ENCODE results near the gene APRT. TPM values are rescaled to one million over a fixed set of nuclear protein-coding genes. Genes with fewer than 3 reads are reported as not detected.
A peak's percentile ranks its signal among the peaks of the same experiment; 100 is the strongest.

The APRT gene
- total and polyA plus RNA-seq, 2 of the 4 experiments (the other 2 are of a cell fraction): 40.5 to 157 TPM

DNA sequence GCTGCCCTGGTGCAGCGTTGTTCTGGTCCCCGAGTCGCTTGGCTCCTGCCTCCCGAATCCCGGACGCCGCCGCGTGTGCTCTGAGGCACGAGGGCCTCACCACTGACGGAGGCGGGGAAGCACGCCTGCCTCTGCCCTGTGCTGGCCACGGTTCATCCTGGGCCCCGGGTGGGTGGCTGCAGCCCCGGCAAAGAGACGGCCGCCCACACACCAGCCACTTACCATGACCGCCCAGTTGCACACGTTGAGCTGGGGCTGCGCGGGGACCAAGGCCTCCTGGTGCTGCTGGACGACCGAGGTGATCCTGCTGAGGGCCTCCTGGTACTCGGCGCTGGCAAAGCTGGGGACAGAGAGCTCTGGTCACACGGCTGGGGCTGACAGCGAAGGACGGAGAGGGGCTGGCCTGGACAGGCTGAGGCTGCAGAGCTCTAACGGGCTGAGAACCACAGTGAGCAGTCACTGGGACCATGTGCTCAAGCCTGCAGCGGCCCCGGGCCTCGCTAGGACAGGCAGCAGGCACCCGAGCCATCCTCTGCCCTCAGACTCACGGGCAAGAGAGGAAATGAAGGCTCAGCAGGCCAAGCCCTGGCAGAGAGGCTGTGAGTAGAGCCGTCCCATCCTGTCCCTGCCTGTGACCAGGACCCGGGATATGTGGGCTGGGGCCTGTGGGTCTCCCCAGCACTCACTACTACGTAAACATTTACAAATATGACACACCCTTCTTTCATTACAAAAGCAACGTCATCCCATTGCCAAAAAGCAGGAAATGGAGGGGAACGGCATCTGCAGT, 6.3 kb upstream of the APRT start:
- BruUV-seq (replicated peaks): no TSS peak
- no peaks in the 10 kb centered on the region for H3K27me3 ChIP-seq (ENCODE audit: control insufficient read depth, insufficient read depth, low read length)
- POLR2A ChIA-PET (ENCODE audit: unreplicated experiment): no interaction called here
- H3K9me1 ChIP-seq (ENCODE audit: insufficient read depth, low read length): peaks cover 5% of the 10 kb centered on the region
- peak overlapping the region; percentile 75 for H3K4ac ChIP-seq (ENCODE audit: low read depth, low read length)
- no peaks in the 10 kb centered on the region for H3K9me3 ChIP-seq (ENCODE audit: control insufficient read depth, insufficient read depth, low read length)
- peak overlapping the region; percentile 22 for H2BK5ac ChIP-seq (ENCODE audit: low read depth, low read length, poor library complexity, severe bottlenecking)
- CTCF ChIA-PET: no interaction called here
- H4K91ac ChIP-seq (ENCODE audit: insufficient read depth, low read depth, low read length): peak overlapping the region; percentile 71
- no peaks in the 10 kb centered on the region; a peak in 1 of 4 replicates for H3K79me1 ChIP-seq (ENCODE audit: low read depth in 1 of 2, low read length in 2 of 2)
- no peak overlapping the region; the same call in 1 of the 2 replicates for H3K18ac ChIP-seq (ENCODE audit: low read depth, low read length)
- in situ Hi-C loops (cut with MboI; ENCODE audit: low sequenced_read_pairs): no loop called here
- peak overlapping the region; percentile 42 for H3K4me2 ChIP-seq (ENCODE audit: low read depth, low read length)
- peak overlapping the region; percentile 88 for H2AK9ac ChIP-seq (replicated peaks; ENCODE audit: low read depth, low read length, poor library complexity)
- H3K4me3 ChIP-seq (ENCODE audit: insufficient read depth, low read depth, low read length): no peak overlapping the region
- H3K4me1 ChIP-seq (ENCODE audit: control insufficient read depth, insufficient read depth, low read length): peaks cover 12% of the 10 kb centered on the region
- H2AFZ ChIP-seq (replicated peaks; ENCODE audit: low read length, poor library complexity): peak overlapping the region; percentile 87
- H3K36me3 ChIP-seq (ENCODE audit: control insufficient read depth, insufficient read depth, low read length): peaks cover 11% of the 10 kb centered on the region; the same call in 1 of the 2 replicates
- H2AK5ac ChIP-seq (ENCODE audit: low read depth, low read length): peak overlapping the region; percentile 72
- peak overlapping the region; percentile 57 to 84; a peak in 3 of 4 replicates for H4K8ac ChIP-seq (ENCODE audit: low read depth in 2 of 2, low read length in 2 of 2)
- 45% methylated on average over 26 of the region's 40 CpGs; no CpG with 5 or more reads in 1 of the 2 experiments for WGBS, 2 experiments (ENCODE audit: extremely low coverage in 2 of 2, insufficient read length in 1 of 2)
- intact Hi-C loops (cut with micrococcal nuclease): loop anchor here (1.0 kb wide), 1 partner anchor 349 kb away; no protein-coding TSS in a partner anchor
- no peaks in the 10 kb centered on the region for H4K20me1 ChIP-seq (ENCODE audit: insufficient read depth, low read length)
- peak; percentile 70 for DNase-seq
- H3K56ac ChIP-seq (ENCODE audit: extremely low read depth, insufficient read depth, low read length): no peak overlapping the region
- ATAC-seq (ENCODE audit: low read depth): peak; percentile 68
- peak overlapping the region; percentile 21; the same call in 1 of the 2 replicates for H2BK120ac ChIP-seq (ENCODE audit: low read depth, low read length)
- peak overlapping the region; percentile 46 for H3K23ac ChIP-seq (ENCODE audit: low read depth, low read length)
- dilution Hi-C loops (cut with HindIII; ENCODE audit: low sequenced_read_pairs, unreplicated experiment): no loop called here
- H2BK20ac ChIP-seq (ENCODE audit: low read depth, low read length): peak overlapping the region; percentile 9; the same call in 1 of the 2 replicates
- peak overlapping the region; percentile 0; the same call in 1 of the 2 replicates for H4K5ac ChIP-seq (ENCODE audit: low read depth, low read length)
- peak overlapping the region; percentile 3; the same call in 1 of the 2 replicates for H3K9ac ChIP-seq (ENCODE audit: low read depth, low read length)
- TF ChIP-seq POLR2A (IDR thresholded peaks at IDR 0.05; ENCODE audit: low read depth, low read length) (peak; percentile 48; the same call in 1 of the 2 replicates), MAFK (IDR thresholded peaks at IDR 0.05; ENCODE audit: low read depth, low read length) (no peak), MXI1 (IDR thresholded peaks at IDR 0.05; ENCODE audit: borderline replicate concordance, low read depth, low read length) (0 out of 2 replicates have a peak, but pooled peaks have one; percentile 18), NFE2L2 (IDR thresholded peaks at IDR 0.05; ENCODE audit: low read depth, low read length) (no peak), CEBPB (IDR thresholded peaks at IDR 0.05; ENCODE audit: low read depth, low read length) (no peak), MAZ (IDR thresholded peaks at IDR 0.05; ENCODE audit: borderline replicate concordance, low read depth, low read length) (peak; percentile 32; the same call in 1 of the 2 replicates), RCOR1 (IDR thresholded peaks at IDR 0.05; ENCODE audit: insufficient replicate concordance, low read length) (no peak), RFX5 (IDR thresholded peaks at IDR 0.05; ENCODE audit: low read depth, low read length) (no peak)
- peak overlapping the region; percentile 10 for H3K14ac ChIP-seq (replicated peaks; ENCODE audit: low read depth, low read length)
- no peak overlapping the region for H2BK15ac ChIP-seq (ENCODE audit: low read depth, low read length)
- H3K27ac ChIP-seq (ENCODE audit: insufficient read depth, low read length): peak overlapping the region; percentile 30

Measured in IMR-90 (cell line).